GM12801 (cell line): Measurements from ENCODE around the gene NRG3.

ENCODE experiments used
- CTCF ChIP-seq: IDR thresholded peaks from one replicate; pipeline ENCODE4 v1.5.1; 2011; ENCODE audit warnings: control low read depth; ENCODE audit not compliant: insufficient read length; ENCODE audit errors: extremely low read depth

The NRG3 gene

GRCh38 chr10:82462910-82463551, 588.0 kb downstream of the NRG3 start:
- TF ChIP-seq CTCF, result no peak

DNA sequence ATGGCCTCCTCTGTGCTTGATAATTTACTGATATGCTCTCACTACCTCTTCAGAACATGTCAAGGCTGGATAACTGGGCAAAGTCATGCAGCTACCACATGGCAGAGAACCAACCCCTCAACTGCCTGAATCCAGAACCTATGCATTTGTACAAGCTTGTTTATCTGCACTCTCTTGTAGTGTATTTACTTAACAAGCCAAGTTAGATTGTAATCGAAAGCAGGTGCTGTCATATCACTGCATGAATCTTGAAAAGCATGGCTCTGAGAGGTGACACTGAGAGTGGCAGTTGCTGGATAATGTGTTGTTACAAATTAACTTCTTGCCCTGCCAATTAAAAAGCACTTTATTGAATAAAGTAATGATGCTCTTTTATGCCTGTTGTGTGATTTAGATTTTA, 588.6 kb downstream of the NRG3 start:
- TF ChIP-seq CTCF, result no peak

DNA sequence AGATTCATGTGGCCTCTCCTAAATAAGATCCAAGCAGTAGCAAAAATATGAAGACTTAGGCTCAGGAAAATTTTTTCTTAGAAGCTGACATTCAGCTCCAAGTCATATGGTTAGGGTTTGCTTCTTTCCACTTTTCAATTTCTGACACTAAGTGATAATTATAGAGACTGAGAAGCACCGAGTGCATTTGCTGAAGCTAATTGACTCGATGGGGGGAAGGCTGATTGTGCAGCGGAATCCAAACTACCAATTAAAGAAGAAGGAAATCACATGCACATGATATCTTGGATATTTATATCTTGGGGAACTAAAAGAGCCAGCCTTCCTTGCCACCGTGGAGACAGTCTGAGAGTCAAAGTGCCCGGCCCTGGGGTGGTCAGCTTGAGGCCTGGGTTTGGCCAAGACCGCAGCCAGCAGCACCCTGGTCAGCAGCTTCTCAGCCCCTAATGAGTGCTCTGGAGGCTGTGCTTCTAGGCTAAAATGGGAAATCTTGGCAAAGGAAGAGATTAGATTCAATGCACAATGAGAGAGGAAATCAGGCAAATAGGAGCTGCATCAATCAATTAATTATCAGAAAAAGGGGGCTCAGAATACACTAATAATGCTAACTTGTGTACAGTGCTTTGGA, 589.3 kb downstream of the NRG3 start:
- no peak for TF ChIP-seq CTCF

- no peak for TF ChIP-seq CTCF
Measured at GRCh38 chr10:82464966-82465365, 590.0 kb downstream of the NRG3 start.

DNA sequence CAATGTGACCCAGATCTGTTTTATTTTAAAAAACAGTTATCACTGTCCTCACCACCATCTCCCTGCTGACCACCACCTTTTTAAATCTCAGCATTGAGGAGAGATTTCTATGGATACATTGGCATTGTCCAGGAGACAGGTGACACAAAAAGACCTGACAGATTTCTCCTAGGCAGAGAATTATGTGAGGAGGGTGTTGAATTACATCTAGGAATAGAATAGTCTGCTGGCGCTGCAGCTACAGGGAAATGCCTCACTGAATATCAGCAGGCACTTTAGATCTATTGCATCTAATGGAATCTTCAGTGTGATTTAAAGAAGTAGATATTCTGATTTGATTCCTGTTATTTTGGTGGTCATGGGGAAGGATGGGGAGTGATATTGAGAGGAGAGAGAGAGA, 593.5 kb downstream of the NRG3 start:
- TF ChIP-seq CTCF, result no peak

- TF ChIP-seq CTCF, result no peak
Measured at GRCh38 chr10:82472406-82473335, 597.7 kb downstream of the NRG3 start.

DNA sequence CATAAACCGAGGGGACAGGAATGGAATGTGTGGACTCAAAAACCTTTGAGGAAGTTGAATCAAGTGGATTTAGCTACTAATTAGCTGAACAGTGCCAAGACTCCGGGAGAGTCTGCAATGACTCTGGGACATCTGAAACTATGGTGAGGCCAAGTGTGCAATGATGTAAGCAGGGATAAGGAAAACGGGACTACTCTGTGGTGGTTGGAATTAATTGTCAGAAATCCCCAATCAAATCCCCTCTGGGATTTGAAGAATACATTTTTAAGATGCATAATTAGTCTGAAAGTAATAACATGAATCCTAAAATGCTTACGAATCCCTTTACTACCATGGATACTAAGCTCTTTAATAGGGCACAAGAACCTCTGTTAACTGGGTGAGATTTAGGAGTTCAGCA, 602.8 kb downstream of the NRG3 start:
- no peak for TF ChIP-seq CTCF
